HG03432 (cell line): ENCODE measurements around the gene WBP2.

ENCODE experiments used
- ATAC-seq: cut with Tn5 transposase; IDR thresholded peaks from one replicate; pipeline ENCODE4 v1.9.1; 2021; ENCODE audit warnings: mild to moderate bottlenecking, moderate library complexity; ENCODE audit not compliant: unreplicated experiment

The WBP2 gene

GRCh38 chr17:75846692-75847613, 8.2 kb downstream of the WBP2 start:
- ATAC-seq = no peak

- no peak for ATAC-seq
These were observed 9.0 kb downstream of the WBP2 start for GRCh38 chr17:75845933-75846691.

DNA sequence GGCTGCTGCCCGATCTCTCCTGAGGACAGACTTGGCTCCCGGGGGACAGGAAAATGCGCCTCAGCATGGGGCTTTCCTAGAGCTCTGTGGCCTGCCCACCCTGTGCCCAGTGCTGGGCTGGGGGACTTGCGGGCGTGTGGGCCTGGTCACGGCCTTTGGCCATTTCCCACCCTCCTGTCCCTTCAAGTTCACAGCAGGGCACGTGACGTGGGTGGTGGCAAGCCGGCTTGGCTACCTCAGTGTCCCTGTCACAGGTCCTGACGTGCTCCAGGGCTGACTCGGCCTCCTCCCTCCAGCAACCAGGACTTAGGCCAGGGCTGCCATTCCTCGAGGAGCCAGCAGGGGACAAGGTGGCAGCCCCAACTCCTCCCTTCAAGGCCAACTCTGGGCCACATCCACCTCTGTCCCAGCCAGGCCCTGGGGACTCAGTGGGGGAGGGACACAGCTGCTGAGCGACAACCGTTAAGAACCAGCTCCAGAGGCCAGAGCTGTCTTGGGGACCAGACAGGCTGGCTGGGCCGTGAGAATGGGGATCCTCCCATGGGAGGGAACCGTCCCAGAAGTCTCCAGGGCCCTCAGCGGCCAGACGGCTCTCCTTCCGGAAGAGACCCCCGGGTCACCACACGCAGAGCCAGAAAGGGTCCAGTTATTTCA, 9.9 kb downstream of the WBP2 start:
- ATAC-seq = peak; percentile 78

GRCh38 chr17:75844530-75845057, 10.5 kb downstream of the WBP2 start:
- peak; percentile 15 for ATAC-seq

DNA sequence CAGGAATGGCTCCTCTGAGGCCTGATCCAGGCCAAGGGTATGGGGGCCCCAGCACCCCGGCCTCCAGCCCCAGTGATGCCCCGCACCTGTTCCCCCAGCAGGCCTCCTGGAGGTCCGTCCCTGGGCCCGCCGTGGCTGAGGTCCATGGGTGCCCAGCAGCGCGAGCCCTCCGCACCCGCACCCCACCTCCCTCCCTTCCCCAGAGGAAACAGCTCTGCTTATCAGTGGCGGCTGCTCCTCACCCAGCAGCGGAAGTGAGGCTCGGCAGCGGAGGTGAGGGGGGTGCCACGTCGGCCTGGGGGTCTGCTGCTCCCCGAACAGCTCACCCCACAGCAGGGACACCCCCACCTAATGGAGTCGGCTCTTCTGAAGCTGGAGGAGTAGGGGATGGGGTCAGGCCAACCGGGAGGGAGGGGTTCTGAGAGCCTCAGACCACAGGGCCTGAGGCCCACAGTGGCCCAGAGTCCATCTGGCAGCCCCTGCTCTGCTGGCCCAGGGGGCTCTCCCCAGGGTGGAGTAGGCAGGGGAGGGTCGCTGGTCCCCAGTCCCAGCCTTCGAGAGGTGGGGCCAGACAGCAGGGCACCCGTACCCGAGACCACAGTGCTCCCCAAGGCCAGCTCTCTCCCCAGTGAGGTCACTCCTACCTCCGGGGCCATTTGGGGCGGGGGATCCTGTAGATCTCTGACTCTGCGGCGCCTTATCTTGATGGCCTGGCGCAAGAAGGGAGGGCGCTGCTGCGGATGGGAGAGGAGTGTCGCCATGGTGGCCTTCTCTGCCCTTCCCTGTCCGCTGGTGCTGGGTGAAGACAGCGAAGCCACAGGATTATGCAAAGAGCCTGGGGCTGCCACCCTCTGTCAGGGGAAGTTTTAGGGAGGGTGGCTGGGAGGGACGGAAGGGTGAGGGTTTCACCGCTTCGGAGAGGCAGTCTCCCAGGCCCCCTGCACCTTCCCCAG, 11.3 kb downstream of the WBP2 start, which contains the start of gene UNC13D:
UNC13D (minus strand) TSS at position 828 of the 953 bp plus-strand sequence; CDS start at position 761, 67 bp downstream.
- ATAC-seq = peak; percentile 28

DNA sequence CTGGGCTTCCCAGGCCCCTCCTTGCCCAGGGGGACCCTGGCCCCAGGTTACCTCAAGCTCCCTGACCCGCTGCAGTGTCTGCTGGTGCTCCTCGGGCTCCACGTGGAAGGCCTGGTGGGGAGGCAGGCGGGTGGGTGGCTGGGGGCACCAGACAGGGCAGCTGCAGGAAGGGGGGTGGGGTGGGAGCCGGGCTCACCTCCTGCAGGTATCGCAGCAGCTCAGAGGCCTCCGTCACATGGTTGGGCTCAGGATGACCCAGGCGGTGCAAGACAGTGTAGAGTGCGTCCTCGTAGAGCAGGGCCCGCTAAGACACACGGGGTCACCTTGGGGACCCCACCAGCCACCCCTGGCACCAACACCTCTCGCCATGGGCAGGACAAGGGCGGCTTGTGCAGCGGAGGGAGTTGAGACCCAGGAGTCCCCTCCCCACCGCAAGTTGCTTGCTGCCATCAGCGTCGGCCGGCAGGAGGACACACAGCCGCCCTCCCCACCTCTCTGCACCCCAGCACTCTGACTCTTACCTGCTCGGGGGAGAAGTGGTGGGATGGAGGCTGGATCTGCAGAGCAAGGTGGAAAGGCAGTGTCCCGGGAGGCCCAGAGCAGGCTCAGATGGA, 12.1 kb downstream of the WBP2 start:
- ATAC-seq = no peak

DNA sequence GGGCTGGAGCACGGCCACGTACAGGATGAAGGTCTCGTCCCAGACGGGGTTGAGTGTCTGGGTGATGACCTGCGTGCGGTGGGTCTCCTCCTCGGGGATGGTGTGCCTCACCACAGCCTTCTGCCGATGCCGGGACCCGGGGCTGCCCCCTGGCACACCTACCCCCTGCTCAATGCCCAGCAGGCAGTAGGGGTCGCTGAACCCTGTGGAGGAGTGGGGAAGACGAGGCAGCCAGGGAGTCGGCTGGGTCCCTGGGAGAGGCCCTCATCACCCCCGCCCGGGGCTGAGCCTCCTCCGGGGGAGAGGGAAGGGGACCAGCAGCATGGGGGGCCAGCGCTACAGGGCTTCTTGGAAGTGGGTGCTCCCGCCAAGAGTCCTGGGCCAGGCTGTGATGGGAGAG, 12.7 kb downstream of the WBP2 start:
- ATAC-seq = no peak

DNA sequence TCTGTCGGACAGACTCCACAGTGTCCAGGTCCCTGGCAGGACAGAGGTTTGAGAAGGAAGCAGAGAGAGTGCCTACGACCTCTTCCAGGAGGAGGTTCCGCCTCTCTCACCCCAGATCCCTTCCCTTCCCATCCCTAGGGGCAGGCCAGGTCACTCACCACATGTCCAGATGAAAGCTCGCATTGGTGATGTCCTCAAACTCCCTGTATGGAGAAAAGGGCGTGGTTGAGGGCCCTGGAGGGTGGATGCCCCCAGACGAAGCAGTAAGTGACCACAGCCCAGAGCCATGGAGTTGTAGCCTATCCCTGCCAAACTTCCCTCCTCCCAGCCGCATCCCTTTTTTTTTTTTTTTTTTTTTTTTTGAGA, 14.4 kb downstream of the WBP2 start:
- no peak for ATAC-seq

- no peak for ATAC-seq
These were observed 15.0 kb downstream of the WBP2 start for GRCh38 chr17:75839942-75840798.

- no peak for ATAC-seq
These were observed 16.7 kb downstream of the WBP2 start for GRCh38 chr17:75838410-75838809.

- no peak for ATAC-seq
These were observed 17.2 kb downstream of the WBP2 start for GRCh38 chr17:75837899-75838298.

- no peak for ATAC-seq
These were observed 18.5 kb downstream of the WBP2 start for GRCh38 chr17:75836605-75837004.

DNA sequence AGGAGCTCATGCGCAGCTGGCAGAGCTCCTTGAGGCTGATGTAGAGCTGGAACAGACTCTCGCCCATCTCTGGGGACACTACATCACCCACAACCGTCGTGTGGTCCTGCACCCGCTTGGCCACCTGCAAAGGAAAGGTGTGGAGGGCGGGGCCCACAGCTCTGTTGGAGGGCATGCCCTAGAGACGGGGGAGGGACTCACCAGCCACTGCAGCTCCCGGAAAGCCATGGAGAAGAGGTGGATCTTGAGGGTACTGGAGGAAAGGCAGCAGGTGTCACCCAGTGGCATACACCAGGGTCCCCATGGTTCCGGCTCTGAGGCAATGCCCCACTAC, 19.5 kb downstream of the WBP2 start:
- no peak for ATAC-seq

- no peak for ATAC-seq
These were observed 20.0 kb downstream of the WBP2 start for GRCh38 chr17:75834928-75835653.

- ATAC-seq = no peak
These were observed 20.7 kb downstream of the WBP2 start for GRCh38 chr17:75834279-75834920.

DNA sequence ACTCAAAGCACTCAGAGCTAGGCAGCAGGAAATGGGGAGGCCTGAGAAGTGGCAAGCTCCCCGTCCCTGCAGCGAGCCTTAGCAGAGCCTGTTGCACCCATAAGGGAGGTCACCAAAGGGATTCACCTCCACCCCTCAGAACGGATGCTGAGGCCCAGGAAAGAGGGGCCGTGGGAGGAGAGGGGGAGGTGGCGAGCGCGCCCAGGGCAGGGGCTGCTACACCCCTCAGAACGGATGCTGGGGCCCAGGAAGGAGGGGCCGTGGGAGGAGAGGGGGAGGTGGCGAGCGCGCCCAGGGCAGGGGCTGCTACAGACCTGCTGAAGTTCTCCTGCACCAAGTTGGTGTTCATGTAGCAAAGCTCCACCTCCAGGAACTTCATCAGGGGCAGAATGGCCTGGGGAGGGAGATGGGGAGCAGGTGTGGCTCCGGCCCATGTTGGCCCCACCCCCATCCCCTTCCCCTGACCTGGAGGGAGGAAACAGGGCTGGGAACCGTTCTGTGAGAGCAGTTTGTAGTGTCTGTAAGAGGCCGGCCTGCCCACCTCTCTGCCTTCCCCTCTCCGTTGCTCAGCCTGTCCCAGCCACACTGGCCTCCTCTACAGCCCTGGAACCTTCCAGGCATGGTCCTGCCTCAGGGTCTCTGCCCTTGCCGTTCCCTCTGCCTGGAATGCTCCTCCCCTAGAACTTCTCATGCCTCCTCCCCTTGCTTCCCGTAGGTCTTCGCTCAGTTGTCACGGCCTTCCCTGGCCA, 22.3 kb downstream of the WBP2 start:
- no peak for ATAC-seq

GRCh38 chr17:75832164-75832651, 22.9 kb downstream of the WBP2 start:
- no peak for ATAC-seq
